ENCODE data around the gene FLRT1.

Gene FLRT1

GRCh38 chr11:64023712-64024710 lies 11.7 kb upstream of the FLRT1 start:
- no peak for DNase-seq (ENCODE audit: low spot score)
- no peak for TF ChIP-seq CTCF (IDR thresholded peaks at IDR 0.05; ENCODE audit: extremely low read depth, insufficient read depth, missing control alignments)
- in situ Hi-C loops (cut with MboI; ENCODE audit: low pct_unique_long_range_greater_than_20kb, low sequenced_read_pairs, unreplicated experiment): no loop called here

GRCh38 chr11:64025205-64025604 lies 10.5 kb upstream of the FLRT1 start:
- in situ Hi-C loops (cut with MboI; ENCODE audit: low pct_unique_long_range_greater_than_20kb, low sequenced_read_pairs, unreplicated experiment): no loop called here
- DNase-seq (ENCODE audit: low spot score): no peak
- TF ChIP-seq CTCF (IDR thresholded peaks at IDR 0.05; ENCODE audit: extremely low read depth, insufficient read depth, missing control alignments): no peak

- in situ Hi-C loops (cut with MboI; ENCODE audit: low pct_unique_long_range_greater_than_20kb, low sequenced_read_pairs, unreplicated experiment): no loop called here
- no peak for TF ChIP-seq CTCF (IDR thresholded peaks at IDR 0.05; ENCODE audit: extremely low read depth, insufficient read depth, missing control alignments)
- DNase-seq (ENCODE audit: low spot score): no peak
Measured at GRCh38 chr11:64026575-64027205, 9.0 kb upstream of the FLRT1 start.

- DNase-seq (ENCODE audit: low spot score): no peak
- TF ChIP-seq CTCF (IDR thresholded peaks at IDR 0.05; ENCODE audit: extremely low read depth, insufficient read depth, missing control alignments): no peak
- in situ Hi-C loops (cut with MboI; ENCODE audit: low pct_unique_long_range_greater_than_20kb, low sequenced_read_pairs, unreplicated experiment): no loop called here
Measured at GRCh38 chr11:64027651-64028397, 7.9 kb upstream of the FLRT1 start.

GRCh38 chr11:64028398-64029115 lies 7.2 kb upstream of the FLRT1 start:
- in situ Hi-C loops (cut with MboI; ENCODE audit: low pct_unique_long_range_greater_than_20kb, low sequenced_read_pairs, unreplicated experiment): no loop called here
- no peak for TF ChIP-seq CTCF (IDR thresholded peaks at IDR 0.05; ENCODE audit: extremely low read depth, insufficient read depth, missing control alignments)
- no peak for DNase-seq (ENCODE audit: low spot score)

- no peak for DNase-seq (ENCODE audit: low spot score)
- TF ChIP-seq CTCF (IDR thresholded peaks at IDR 0.05; ENCODE audit: extremely low read depth, insufficient read depth, missing control alignments): no peak
- in situ Hi-C loops (cut with MboI; ENCODE audit: low pct_unique_long_range_greater_than_20kb, low sequenced_read_pairs, unreplicated experiment): no loop called here
Measured at GRCh38 chr11:64029773-64030172, 6.0 kb upstream of the FLRT1 start.

Measured in GM13977 (cell line).